K562 (cell line): ENCODE results near the gene PARD3. TPM values are rescaled to one million over a fixed set of nuclear protein-coding genes. Genes with fewer than 3 reads are reported as not detected.
A peak's percentile ranks its signal among the peaks of the same experiment; 100 is the strongest.

Source experiments
- ATAC-seq: fragments of 200-7000 bp; cut with Tn5 transposase; 3 replicates; pipeline ENCODE4 v1.9.1; 2020; ENCODE audit warnings: moderate library complexity
- BruUV-seq: library from RNA; stranded (reverse); fragments of 400-500 nt; replicated peaks from 2 replicates; lab custom pipeline; 2021; lab: Mats Ljungman, UMichigan
- CTCF ChIA-PET: fragments of 300-600 bp; formaldehyde crosslinking; extraction: SDS; loops from one replicate; lab custom pipeline; 2021; ENCODE audit warnings: low intra/inter-chr PET ratio; lab: Yijun Ruan, JAX
- POLR2A ChIA-PET: fragments of 300-600, 350-650 bp; sonication (Branson Sonifier 250); formaldehyde crosslinking; extraction: SDS; loops from one replicate; lab custom pipeline; 2021; ENCODE audit warnings: antibody characterized with exemption, inconsistent platforms; lab: Yijun Ruan, JAX
- DNase-seq, 4 experiments: peaks; one replicate each; pipeline versions ENCODE4 v3.0.0 to v3.0.0-alpha.2; 2011 to 2018; ENCODE audit warnings: low spot score in 3 of 4, mixed read lengths in 3 of 4; ENCODE audit errors: extremely low read depth in 1 of 4
- FAIRE-seq: peaks from 2 replicates; lab custom pipeline; 2011; peaks lifted over from hg19 to GRCh38; lab: Jason Lieb, UNC
- H2AFZ ChIP-seq: 2 replicates; pipeline ENCODE4 v1.6.0; 2011; ENCODE audit warnings: low read depth, low read length, control low read depth, inconsistent platforms
- H3K27ac ChIP-seq: fragments of 200-600 bp; 3 replicates; pipeline ENCODE4 v1.8.0; 2011; ENCODE audit warnings: low read depth, mild to moderate bottlenecking, control low read depth, inconsistent platforms, low read length, moderate library complexity, mixed read lengths; ENCODE audit errors: extremely low read depth
- H3K27me3 ChIP-seq, 2 experiments: fragments of 300-600 bp in 1 of 2; 2 replicates in 1 of 2; 3 replicates in 1 of 2; pipeline versions ENCODE4 v1.6.0 to v1.8.0; 2011; ENCODE audit warnings: inconsistent platforms in 2 of 2, low read length in 2 of 2, mild to moderate bottlenecking in 1 of 2, mixed read lengths in 1 of 2, moderate library complexity in 1 of 2; ENCODE audit not compliant: control insufficient read depth in 2 of 2, insufficient read depth in 2 of 2
- H3K36me3 ChIP-seq: fragments of 300-600 bp; 3 replicates; pipeline ENCODE4 v1.8.0; 2011; ENCODE audit warnings: mild to moderate bottlenecking, low read length, inconsistent platforms; ENCODE audit not compliant: control insufficient read depth, insufficient read depth
- H3K4me1 ChIP-seq, 2 experiments: fragments of 200-600 bp in 1 of 2; replicated peaks in 1 of 2; 2 replicates in 1 of 2; 3 replicates in 1 of 2; pipeline versions ENCODE4 v1.5.1 to v1.8.0; 2011; ENCODE audit warnings: inconsistent platforms in 2 of 2, low read length in 2 of 2, mild to moderate bottlenecking in 1 of 2, mixed read lengths in 1 of 2, moderate library complexity in 1 of 2; ENCODE audit not compliant: control insufficient read depth in 2 of 2, insufficient read depth in 2 of 2
- H3K4me2 ChIP-seq: 2 replicates; pipeline ENCODE4 v1.6.1; 2011; ENCODE audit warnings: low read length, control low read depth, inconsistent platforms, mixed read lengths; ENCODE audit not compliant: insufficient read depth
- H3K4me3 ChIP-seq: fragments of 200-600 bp; sonication (generic), shearing (Covaris generic); 2 replicates; pipeline ENCODE4 v1.5.1; 2016; ENCODE audit warnings: control low read depth, inconsistent platforms
- H3K79me2 ChIP-seq: fragments of 200-600 bp; 3 replicates; pipeline ENCODE4 v1.8.0; 2011; ENCODE audit warnings: low read length, inconsistent platforms; ENCODE audit not compliant: control insufficient read depth, insufficient read depth
- H3K9ac ChIP-seq, 2 experiments: 2 replicates each; pipeline versions ENCODE4 v1.6.0 to v1.6.1; 2011; ENCODE audit warnings: low read depth in 2 of 2, low read length in 2 of 2, control low read depth in 1 of 2, inconsistent platforms in 1 of 2, mild to moderate bottlenecking in 1 of 2, mixed read lengths in 1 of 2; ENCODE audit not compliant: insufficient read depth in 1 of 2
- H3K9me1 ChIP-seq: one replicate; pipeline ENCODE4 v1.6.0; 2011; ENCODE audit warnings: inconsistent platforms, mild to moderate bottlenecking, low read length, moderate library complexity; ENCODE audit not compliant: control insufficient read depth, insufficient read depth
- H3K9me3 ChIP-seq: replicated peaks from 2 replicates; pipeline ENCODE4 v1.5.1; 2011; ENCODE audit warnings: low read depth, low read length, inconsistent platforms; ENCODE audit not compliant: control insufficient read depth, insufficient read depth
- H4K20me1 ChIP-seq: replicated peaks from 2 replicates; pipeline ENCODE4 v1.6.1; 2011; ENCODE audit warnings: low read length, inconsistent platforms, mixed read lengths; ENCODE audit not compliant: control insufficient read depth, insufficient read depth
- CBFA2T2 ChIP-seq: fragments of 450-650 bp; conservative IDR thresholded peaks from 2 replicates; pipeline ENCODE4 v1.6.1; 2017; ENCODE audit warnings: mild to moderate bottlenecking
- CBFA2T3 ChIP-seq: fragments of 450-650 bp; IDR thresholded peaks from 2 replicates; pipeline ENCODE4 v1.6.1; 2017
- CBX2 ChIP-seq: fragments of 200-600 bp; sonication (generic); IDR thresholded peaks from one replicate; pipeline ENCODE4 v1.6.1; 2012; ENCODE audit warnings: mild to moderate bottlenecking, low read length, inconsistent platforms; ENCODE audit not compliant: insufficient read depth, poor library complexity, severe bottlenecking
- GTF2E2 ChIP-seq: fragments of 200-800 bp; sonication (Bioruptor generic); IDR thresholded peaks from 2 replicates; pipeline ENCODE4 v1.6.1; 2016; ENCODE audit warnings: missing genetic modification characterization, missing compliant biosample characterization
- HES1 ChIP-seq: fragments of 450-650 bp; IDR thresholded peaks from 2 replicates; pipeline ENCODE4 v1.6.1; 2016; ENCODE audit warnings: low read depth, mild to moderate bottlenecking, moderate library complexity
- IFI16 ChIP-seq: fragments of 250-450 bp; sonication (Bioruptor Pico); IDR thresholded peaks from 2 replicates; pipeline ENCODE4 v2.1.2; 2022; ENCODE audit warnings: mild to moderate bottlenecking, inconsistent platforms
- MTA2 ChIP-seq: fragments of 450-650 bp; IDR thresholded peaks from 2 replicates; pipeline ENCODE4 v1.6.1; 2016; ENCODE audit warnings: low read depth
- NCOA6 ChIP-seq: fragments of 450-650 bp; IDR thresholded peaks from 2 replicates; pipeline ENCODE4 v1.6.1; 2017; ENCODE audit warnings: mild to moderate bottlenecking
- NFATC3 ChIP-seq: fragments of 450-650 bp; IDR thresholded peaks from 2 replicates; pipeline ENCODE4 v1.6.1; 2017; ENCODE audit warnings: mild to moderate bottlenecking
- RNF219 ChIP-seq: fragments of 250-450 bp; sonication (Bioruptor Pico); IDR thresholded peaks from 2 replicates; pipeline ENCODE4 v1.5.0; 2022; ENCODE audit warnings: mild to moderate bottlenecking
- RREB1 ChIP-seq: fragments of 250-450 bp; sonication (Bioruptor Pico); IDR thresholded peaks from 2 replicates; pipeline ENCODE4 v1.4.0; 2020
- THAP7 ChIP-seq: fragments of 250-450 bp; sonication (Bioruptor Pico); IDR thresholded peaks from 2 replicates; pipeline ENCODE4 v1.5.0; 2021
- ZNF232 ChIP-seq: sonication (generic); formaldehyde crosslinking; IDR thresholded peaks from 2 replicates; pipeline ENCODE4 v1.8.0; 2022; ENCODE audit warnings: mild to moderate bottlenecking, missing genetic modification reagents
- WGBS: fragments of 100-300 bp; shearing (Covaris generic); methylation state at CpG from one replicate; pipeline ENCODE4 v1.1.6; 2016; ENCODE audit warnings: low coverage, mixed read lengths; ENCODE audit not compliant: insufficient coverage; ENCODE audit errors: missing lambda C conversion rate; 5-methylcytosine and 5-hydroxymethylcytosine counted together
- in situ Hi-C: fragments of 300-500 bp; cut with MboI; formaldehyde crosslinking; loops from 4 replicates; pipeline ENCODE4 v1.15.0; 2018; ENCODE audit warnings: inconsistent platforms, mixed read lengths
- intact Hi-C: fragments of 100-400 bp; cut with micrococcal nuclease; formaldehyde crosslinking; loops from 2 replicates; pipeline ENCODE4 v1.14.2; 2022
- polyA plus RNA-seq, 8 experiments: library from polyadenylated mRNA; depleted of rRNA in 4 of 8; stranded (reverse) in 5 of 8; unstranded in 3 of 8; fragments of >200 nt; fragmentation: Nextera tagmentation in 2 of 8; fragmentation: Illumina TruSeq in 1 of 8; extraction: Ambion mirVana in 2 of 8; extraction: Trizol in 1 of 8; gene quantifications; 2 replicates each; pipeline versions ENCODE4 v1.2.1 to v1.2.3, GENCODE V29; 2011 to 2014; ENCODE audit warnings: inconsistent platforms in 1 of 8, missing spikeins in 1 of 8
- total RNA-seq, 7 experiments: library from RNA; depleted of rRNA in 6 of 7; stranded (reverse); fragments of >200 nt in 6 of 7; fragmentation: Illumina TruSeq in 2 of 7; extraction: Trizol in 2 of 7; gene quantifications; 2 replicates each; pipeline versions ENCODE4 v1.2.1 to v1.2.3, GENCODE V29; 2011 to 2021; ENCODE audit warnings: low replicate concordance in 1 of 7

Gene PARD3
- total and polyA plus RNA-seq, 9 of the 15 experiments (the other 6 are each of a cell fraction or from before 2014, with no cell fraction given): 2.7 to 11.7 (median 7.7) TPM

- H2AFZ ChIP-seq: peak overlapping the region; percentile 75
- 17% methylated on average over 16 of the region's 23 CpGs for WGBS
- H3K79me2 ChIP-seq: no peaks in the 10 kb centered on the region; the same call in 2 of the 3 replicates
- intact Hi-C loops (no loop called here), in situ Hi-C loops (no loop called here)
- CTCF ChIA-PET: no interaction called here
- H4K20me1 ChIP-seq: no peaks in the 10 kb centered on the region
- POLR2A ChIA-PET: no interaction called here
- no TSS peak for BruUV-seq
- H3K4me3 ChIP-seq: no peak overlapping the region
- H3K27ac ChIP-seq: no peak overlapping the region
- peak; percentile 94 for ATAC-seq
- H3K9me1 ChIP-seq: no peaks in the 10 kb centered on the region
- no peaks in the 10 kb centered on the region for H3K27me3 ChIP-seq
- H3K9ac ChIP-seq: no peak overlapping the region
- no peaks in the 10 kb centered on the region for H3K9me3 ChIP-seq
- DNase-seq: peak; percentile 35 to 61 (median 41)
- no peak overlapping the region for H3K4me2 ChIP-seq
- FAIRE-seq: peak; percentile 35
- peaks cover 0 to 14% of the 10 kb centered on the region in 2 experiments; a peak in 2 of 5 replicates for H3K4me1 ChIP-seq
- no peaks in the 10 kb centered on the region for H3K36me3 ChIP-seq
- no peak for TF ChIP-seq IFI16 (CRISPR knock-in tag)
- TF ChIP-seq RREB1 (CRISPR knock-in tag): no peak
- TF ChIP-seq RNF219 (CRISPR knock-in tag): no peak
- TF ChIP-seq CBX2: no peak
- TF ChIP-seq NCOA6: no peak
- TF ChIP-seq NFATC3: no peak
- TF ChIP-seq THAP7 (CRISPR knock-in tag): no peak
- no peak for TF ChIP-seq CBFA2T3
- TF ChIP-seq MTA2: no peak
- TF ChIP-seq HES1: no peak
- TF ChIP-seq GTF2E2 (tag): no peak
- TF ChIP-seq ZNF232 (CRISPR knock-in tag): no peak
- TF ChIP-seq CBFA2T2: no peak
Observed at GRCh38 chr10:34791947-34792346, 23.1 kb downstream of the PARD3 start.
